Adrenal gland (tissue), 5 donors: ENCODE measurements around the gene TBRG4.

ENCODE experiments used
- CTCF ChIP-seq, 6 experiments: fragments of 450-650 bp in 4 of 6; fragments of 200-600 bp in 2 of 6; sonication (generic) in 1 of 6; IDR thresholded peaks; 1 replicate in 5 of 6; 2 replicates in 1 of 6; pipeline versions ENCODE4 v1.5.1 to v1.8.0; 2016 to 2021; ENCODE audit warnings: antibody characterized with exemption in 6 of 6, mild to moderate bottlenecking in 2 of 6, moderate library complexity in 1 of 6
- POLR2A ChIP-seq, 2 donors: fragments of 450-650 bp; IDR thresholded peaks; one replicate each; pipeline ENCODE4 v1.6.1; 2017; ENCODE audit warnings: antibody characterized with exemption in 2 of 2, mild to moderate bottlenecking in 2 of 2, moderate library complexity in 1 of 2
- donor health status: DM: no; HTN: no; CAD: no.

- no peak for TF ChIP-seq CTCF (IDR thresholded peaks at IDR 0.05)
- no peak for TF ChIP-seq POLR2A (IDR thresholded peaks at IDR 0.05)
These were observed 4.6 kb upstream of the TBRG4 start for GRCh38 chr7:45116048-45116447.
